ENCODE data around the gene AIRE.

DNA sequence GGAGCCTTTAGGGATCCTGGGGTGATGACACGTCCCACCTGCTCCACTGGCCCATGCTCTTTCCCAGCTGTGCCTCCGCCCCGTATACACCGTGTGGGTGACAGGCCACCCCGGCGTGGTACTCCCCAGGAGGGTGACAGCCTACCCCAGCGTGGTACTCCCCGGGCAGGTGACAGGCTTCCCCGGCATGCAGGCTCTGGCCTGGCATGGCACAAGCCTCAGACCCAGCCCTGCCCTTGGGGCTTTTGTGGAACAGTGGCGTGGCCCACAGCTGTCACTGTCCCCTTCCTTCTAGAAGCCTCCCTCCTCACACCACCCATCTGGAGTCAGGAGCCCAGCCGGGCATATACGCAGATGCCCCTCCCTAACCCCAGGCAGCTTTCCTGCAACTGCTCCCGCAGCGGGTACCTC, 9.5 kb downstream of the AIRE start:
- TF ChIP-seq EP300 (IDR thresholded peaks at IDR 0.05) (no peak), POLR2A (IDR thresholded peaks at IDR 0.05) (no peak)
- TF ChIP-seq, protein P1, sequence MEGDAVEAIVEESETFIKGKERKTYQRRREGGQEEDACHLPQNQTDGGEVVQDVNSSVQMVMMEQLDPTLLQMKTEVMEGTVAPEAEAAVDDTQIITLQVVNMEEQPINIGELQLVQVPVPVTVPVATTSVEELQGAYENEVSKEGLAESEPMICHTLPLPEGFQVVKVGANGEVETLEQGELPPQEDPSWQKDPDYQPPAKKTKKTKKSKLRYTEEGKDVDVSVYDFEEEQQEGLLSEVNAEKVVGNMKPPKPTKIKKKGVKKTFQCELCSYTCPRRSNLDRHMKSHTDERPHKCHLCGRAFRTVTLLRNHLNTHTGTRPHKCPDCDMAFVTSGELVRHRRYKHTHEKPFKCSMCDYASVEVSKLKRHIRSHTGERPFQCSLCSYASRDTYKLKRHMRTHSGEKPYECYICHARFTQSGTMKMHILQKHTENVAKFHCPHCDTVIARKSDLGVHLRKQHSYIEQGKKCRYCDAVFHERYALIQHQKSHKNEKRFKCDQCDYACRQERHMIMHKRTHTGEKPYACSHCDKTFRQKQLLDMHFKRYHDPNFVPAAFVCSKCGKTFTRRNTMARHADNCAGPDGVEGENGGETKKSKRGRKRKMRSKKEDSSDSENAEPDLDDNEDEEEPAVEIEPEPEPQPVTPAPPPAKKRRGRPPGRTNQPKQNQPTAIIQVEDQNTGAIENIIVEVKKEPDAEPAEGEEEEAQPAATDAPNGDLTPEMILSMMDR (IDR thresholded peaks at IDR 0.05): no peak

Data from ovary (tissue), 3 donors.